Pons (tissue), 1 donor: ENCODE results near the gene DGLUCY.
"Not testable (repeated sequence)": the region's sequence is repeated elsewhere in the genome, so short reads cannot be mapped to it uniquely, and the experiment has no call there.

Experiments
- DNase-seq: peaks from one replicate; pipeline ENCODE4 v3.0.0-alpha.2; 2016; ENCODE audit warnings: low spot score

DGLUCY gene

DNA sequence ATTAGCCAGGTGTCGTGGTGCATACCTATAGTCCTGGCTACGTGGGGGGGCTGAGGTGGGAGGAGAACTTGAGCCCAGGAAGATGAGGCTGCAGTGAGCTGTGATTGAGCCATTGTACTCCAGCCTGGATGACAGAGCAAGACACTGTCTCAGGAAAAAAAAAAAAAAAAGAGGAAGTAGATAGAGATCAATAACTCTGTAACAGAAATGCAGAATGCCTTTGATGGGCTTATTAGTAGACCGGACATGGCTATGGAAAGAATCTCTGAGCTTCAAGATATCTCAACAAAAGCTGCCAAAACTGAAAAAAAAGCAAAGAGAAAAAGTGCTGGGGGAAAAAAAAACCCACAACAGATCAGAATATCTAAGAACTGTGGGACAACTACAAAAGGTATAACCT is 93.1 kb downstream of the DGLUCY start:
- DNase-seq: no peak

DNA sequence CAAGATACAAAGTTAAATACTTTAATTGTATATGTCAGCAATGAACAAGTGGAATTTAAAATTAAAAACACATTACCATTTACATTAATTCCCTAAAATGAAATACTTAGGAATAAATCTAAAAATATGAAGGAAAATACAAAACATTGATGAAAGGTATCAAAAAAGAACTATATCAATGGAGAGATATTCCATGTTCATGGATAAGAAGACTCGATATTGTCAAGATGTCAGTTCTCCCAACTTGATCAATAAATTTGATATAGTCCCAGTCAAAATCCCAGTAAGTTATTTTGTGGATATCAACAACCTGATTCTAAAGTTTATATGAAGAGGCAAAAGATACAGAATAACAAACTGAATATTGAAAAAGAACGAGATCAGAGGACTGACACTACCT is 97.1 kb downstream of the DGLUCY start:
- DNase-seq: no peak

DNA sequence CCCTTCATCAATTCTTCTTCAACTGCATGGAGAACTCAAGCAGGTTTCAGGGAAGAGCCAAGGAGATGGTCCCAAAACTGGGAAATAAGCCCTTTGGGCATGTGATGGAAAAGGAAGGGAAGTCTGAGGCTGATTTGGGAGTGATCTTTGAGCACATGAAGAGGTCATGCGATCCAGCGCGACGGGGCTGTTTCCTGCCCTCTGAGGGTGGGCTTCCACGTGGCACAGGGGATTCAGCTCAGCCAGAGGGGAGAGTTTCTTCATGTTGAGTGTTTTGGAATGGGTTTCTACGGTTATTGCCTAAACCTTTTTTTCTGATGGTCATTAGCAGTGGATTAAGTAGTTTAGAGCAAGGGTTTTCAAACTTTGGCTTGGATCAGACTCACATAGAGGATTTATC is 100.4 kb downstream of the DGLUCY start:
- DNase-seq: no peak

DNA sequence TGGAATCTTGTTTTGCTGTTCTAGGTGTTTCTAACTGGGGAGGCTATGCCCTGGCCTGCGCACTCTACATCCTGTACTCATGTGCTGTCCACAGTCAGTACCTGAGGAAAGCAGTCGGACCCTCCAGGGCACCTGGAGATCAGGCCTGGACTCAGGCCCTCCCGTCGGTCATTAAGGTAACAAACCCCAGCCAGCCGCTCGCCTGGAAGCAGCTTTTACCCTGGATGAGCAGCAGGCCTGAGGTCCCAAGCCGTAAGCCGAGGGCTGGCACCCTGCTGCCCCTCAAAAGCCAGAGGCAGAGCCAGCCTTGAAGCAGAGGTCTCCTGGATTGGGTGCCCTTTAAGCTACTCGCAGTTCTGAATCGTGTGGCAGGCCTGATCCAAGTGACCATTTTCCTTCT is 101.5 kb downstream of the DGLUCY start:
- no peak for DNase-seq

DNA sequence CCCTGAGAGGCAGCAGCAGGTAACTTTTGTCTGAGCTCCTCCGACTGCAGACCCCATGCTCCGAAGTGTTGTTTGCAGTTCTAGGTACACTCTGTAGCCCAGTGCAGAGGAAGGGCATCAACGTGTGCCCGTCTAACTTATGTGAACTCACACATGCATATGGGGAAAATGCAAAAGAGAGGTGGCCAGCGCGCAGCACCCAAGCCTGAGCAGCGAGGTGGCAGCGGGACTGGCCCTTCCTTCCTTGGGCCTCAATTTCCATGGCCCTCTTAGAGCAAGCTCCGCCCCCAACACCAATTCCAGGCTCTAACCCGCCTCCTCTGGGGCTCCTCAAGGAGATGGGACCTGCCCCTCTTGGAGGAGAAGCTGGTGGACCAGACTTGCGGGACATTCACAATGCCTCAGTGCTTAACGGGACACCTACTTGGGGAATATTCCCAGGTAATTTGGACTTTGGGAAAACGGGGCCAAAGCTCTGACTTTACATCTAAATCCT is 102.9 kb downstream of the DGLUCY start:
- DNase-seq: no peak

DNA sequence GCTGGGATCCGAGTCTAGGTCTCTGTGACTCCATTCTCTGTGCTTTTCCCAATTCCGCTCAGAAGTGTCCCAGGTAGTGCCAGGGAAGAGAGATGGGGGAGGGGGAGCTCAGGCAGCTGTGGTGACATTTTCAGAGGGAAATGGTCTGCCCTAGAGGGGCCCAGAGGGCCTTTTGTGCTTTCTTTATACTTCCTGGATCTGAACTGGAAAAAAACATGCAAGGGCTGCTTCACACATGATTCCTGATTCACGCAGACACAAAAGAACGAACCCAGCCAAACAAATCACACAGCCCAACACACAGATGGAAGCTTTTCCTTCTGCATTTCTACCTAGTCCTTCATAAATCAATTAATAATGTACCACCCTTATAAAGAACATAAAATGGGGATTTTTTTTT is 104.1 kb downstream of the DGLUCY start:
- no peak for DNase-seq

DNA sequence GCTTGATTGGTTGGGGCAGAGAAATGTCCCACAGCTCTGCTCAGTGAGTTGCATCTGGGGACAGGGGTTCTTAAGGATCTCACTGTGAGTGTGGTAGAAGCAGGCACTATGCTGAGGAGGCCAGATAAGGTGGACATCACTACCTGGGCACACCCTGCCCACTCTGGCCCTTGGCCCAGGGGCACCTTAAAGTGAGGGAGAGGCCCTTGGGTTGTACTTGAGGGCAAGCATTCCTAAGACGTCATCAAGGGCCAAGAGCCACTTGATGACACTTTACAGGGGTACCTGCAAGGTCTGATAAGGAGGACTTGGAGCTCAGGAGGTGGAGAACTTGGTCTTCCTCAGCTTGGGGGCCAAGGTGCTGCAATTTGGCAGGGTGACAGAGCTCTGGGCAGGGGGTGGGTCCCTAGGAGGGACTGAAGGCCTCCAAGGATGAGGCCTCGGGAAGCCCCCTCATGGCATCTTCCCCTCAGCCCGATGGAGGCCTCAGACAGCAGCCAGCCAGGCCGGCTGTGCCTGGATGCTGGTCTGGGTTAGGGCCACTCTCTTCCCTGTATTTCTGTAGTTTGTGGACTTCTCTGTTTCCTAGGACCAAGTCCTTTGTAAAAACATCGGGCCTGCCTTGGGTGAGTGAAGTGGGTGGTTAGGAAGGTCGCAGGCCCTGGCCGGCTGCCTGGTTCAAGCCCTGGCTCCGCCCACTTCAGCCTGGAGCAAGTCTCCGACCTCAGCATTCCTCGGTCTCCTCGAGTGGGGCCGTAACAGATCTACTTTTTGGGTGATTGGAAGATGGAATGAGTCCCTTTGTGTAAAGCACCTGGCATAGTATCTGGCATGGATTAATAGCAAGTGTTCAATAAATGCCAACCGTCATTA is 105.9 kb downstream of the DGLUCY start:
- DNase-seq: no peak

DNA sequence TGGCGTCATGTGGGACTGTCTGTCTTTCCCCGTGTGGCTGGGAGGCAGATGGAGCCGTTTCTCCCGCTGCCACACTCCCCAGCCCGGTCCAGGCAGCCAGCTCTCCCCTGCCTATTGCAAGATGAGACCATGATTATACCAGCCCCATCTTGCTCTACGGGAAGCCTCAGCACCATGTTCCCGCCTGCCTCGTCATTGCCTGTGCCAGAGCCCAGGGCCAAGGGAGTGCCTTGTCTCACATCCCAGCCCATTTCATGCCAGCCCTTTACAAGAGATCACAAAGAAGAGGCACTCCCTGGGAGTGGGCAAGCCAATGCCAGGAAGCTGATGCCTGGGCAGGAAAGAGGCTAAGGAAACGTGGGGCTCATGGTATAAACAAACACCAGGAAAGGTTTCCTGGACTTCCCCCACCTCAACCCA is 106.7 kb downstream of the DGLUCY start:
- DNase-seq: no peak

DNA sequence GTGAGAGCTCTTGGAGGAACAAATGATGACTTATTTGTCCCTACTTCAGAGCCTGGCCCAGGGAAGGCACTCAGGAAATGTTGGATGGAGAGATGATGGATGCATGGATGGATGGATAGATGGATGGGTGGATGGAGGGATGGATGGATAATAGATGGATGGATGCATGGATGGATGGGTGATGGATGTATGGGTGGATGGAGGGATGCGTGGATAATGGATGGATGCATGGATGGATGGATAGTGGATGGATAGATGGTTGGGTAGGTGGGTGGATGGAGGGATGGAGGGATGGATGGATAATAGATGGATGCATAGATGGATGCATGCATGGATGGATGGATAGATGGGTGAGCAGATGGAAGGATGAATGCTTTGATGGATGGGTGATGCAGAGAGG is 107.4 kb downstream of the DGLUCY start:
- DNase-seq: no peak

DNA sequence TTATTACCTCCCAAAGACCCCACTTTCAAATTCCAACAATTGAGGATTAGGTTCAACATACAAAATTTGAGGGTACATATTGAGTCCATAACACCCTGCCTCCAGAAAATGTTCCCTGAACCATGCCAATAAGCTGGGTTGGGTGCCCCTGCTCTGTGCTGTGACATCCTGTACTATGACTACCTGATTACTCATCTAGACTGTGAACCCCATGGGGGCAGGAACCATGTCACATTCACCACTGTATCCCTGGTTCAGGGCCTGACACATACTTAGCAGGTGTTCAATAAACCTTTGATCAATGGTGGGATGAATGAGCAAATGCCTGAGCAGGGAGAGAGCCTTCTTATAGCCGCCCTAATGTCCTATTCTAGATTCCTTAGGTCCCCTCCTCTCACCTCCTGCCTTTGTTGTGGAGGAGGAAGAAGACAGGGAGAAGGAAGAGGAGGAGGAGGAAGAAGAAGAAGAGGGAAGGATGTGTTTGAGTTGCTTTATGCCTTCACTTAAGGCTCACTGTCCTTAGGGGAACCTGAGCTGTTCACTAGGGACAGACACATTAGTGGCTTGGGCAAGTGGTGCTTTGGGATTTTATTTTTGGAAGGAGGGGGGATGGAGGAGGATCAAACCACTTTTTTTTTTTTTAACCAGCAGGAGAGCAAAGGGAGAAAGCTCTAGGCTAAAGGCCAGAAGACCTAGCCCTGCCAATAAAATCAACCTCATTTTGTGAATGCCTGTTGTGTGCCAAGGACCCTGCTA is 109.3 kb downstream of the DGLUCY start:
- DNase-seq: no peak

DNA sequence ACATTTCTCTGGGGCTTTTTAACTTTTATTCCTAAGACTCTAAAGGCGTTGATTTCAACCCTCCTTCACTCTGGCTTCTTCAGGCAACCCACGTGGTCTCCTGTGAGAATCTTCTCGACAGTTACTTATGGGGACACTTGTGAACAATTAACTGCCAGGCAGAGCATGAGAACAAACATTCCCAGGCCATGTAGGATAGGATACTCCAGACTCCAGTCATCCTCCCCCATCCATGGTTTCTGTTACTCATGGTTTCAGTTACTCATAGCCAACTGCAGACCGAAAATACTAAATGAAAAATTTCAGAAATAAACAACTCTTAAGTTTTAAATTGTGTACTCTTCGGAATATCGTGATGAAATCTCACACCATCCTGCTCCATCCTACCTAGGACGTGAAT is 111.2 kb downstream of the DGLUCY start:
- no peak for DNase-seq

DNA sequence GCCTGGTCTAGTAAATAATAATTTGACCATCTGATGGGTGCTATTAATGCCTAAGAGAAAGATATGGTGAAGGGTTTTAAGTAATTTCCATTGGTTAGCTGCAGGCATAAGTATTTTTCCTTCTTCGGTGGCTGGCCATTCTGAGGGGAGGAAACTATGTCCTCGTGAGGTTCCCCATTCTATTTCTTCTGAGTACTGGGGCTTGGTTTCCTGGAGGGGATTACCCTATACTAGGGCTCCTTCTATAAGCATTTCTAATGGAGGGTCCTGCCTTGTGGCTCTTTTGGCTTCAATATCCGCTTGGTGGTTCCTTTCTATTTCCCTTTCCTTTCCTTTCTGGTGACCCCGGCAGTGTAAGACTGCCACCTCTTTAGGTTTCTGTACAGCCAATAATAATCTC is 112.5 kb downstream of the DGLUCY start:
- not testable (repeated sequence) for DNase-seq

DNA sequence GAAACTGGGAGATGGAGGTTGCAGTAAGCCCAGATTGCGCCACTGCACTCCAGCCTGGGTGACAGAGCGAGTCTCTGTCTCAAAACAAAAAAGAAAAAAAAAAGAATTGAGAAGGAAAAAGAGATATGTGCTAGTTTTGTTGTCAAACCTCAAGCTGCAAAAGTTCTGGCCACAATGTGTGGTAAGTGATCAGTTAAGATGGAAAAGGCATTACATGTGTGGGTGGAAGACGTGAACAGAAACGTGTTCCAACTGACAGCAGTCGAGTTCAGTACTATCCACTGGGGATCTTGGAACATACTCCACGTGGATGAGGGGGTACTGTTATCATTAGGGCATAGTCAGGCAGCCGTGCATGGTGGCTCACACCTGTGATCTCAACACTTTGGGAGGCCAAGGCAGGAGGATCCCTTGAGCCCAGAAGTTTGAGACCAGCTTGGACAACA is 113.3 kb downstream of the DGLUCY start:
- no peak for DNase-seq

DNA sequence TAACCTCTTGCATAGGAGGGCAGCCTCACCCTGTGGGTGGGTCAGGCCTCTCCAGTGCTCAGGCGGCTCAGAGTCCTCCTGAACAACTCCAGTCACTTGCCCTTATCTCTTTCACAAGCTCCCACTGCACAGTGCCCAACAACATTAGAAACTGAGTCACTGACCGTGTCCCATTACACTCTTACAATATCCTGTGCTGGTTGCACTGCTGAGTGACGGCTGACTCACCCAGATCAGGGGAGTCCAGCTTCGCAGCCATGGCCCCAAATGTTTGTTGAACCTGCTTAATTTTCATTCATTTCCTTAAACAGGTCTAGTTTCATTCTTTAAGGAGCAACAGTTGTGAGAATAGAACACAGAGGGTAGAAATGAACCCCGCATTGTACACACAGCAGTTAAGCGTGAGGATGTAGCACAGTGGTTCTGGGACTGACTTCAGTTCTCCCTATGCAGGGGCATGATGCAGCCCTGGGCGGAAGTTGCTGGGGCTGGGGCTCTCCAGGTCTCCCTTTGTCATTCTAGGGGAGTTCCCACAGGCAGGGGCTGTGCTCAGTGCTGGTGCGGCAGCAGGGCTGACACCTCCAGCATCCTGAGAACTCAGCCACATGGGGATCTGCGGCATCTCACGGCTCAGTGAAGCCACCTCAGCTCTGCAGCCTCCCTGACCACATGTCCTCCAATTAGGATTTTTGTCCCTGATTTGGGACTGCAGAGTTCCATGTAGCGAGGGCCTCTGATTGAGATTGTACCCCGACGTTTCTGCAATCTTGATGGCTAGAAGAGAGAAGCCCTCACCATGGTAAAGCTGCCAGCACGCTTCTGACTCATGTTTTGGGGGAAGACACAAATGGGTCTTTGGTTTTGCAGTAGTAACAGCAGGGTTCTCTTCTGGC is 114.5 kb downstream of the DGLUCY start:
- DNase-seq: no peak

DNA sequence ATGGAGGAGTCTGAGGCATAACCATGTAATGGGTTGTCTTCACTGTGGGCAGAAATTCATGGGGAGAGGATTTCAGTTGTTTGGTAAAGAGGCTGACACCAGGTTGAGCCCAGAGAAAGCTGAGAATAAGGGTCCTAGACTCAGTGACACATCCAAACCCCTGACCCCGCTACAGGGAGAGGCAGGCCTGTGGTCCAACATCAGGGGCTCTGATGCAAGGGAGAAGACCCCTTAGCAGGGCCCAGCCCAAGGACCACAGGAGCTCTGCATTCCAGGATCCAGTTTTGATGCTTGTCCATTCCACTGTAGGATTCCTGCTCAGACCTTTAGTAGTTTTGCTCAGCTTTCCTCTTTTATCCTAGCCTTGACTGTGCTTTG is 115.1 kb downstream of the DGLUCY start:
- no peak for DNase-seq

DNA sequence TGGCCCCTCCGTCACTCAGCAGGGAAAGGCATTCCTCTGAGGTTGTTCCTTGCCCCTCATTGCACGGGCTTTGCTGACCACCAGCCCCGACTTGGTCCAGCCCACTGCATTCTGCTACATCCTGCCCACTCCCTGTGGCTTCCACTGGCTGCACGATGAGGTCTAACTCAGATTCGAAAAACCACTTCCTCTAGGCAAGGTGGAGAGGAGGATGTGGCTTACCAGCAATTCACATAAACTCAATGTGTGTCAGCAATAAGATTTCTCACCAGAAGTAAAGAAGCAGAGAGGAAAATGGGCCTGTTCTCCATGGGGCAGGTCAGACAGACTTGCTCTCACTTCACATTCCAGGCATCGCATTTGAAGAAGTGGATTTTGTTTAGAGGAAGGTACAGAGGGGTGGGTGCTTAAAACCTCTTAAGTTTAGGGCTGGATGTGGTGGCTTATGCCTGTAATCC is 115.9 kb downstream of the DGLUCY start:
- DNase-seq: no peak

DNA sequence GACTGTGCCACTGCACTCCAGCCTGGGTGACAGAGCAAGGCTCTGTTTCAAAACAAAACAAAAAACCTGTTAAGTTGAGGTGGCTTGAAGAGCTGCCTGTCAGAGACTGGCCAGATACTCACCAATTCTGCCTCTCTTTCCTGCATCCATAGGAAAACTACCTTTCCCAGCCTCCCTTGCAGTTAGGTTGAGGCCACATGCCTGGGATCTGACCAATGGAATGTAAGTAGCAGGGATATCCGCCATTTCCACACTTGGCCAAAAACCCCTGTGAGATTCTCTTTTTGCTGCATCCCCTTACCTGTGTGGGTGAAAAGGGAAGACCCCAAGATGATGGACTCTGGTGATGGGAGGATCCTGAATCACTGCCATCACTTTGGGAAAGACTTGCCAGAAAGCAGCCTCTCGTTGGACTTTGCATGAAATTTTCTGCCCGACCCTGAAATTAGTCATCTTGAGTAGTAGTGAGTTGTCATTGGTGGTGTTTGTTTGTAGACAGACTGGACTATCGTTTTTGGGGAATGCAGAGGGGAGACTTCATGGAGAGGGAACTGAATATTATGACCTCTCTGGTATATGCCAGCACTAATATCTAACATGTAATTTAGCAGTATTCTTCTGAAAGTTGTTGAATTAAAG is 116.6 kb downstream of the DGLUCY start:
- no peak for DNase-seq

DNA sequence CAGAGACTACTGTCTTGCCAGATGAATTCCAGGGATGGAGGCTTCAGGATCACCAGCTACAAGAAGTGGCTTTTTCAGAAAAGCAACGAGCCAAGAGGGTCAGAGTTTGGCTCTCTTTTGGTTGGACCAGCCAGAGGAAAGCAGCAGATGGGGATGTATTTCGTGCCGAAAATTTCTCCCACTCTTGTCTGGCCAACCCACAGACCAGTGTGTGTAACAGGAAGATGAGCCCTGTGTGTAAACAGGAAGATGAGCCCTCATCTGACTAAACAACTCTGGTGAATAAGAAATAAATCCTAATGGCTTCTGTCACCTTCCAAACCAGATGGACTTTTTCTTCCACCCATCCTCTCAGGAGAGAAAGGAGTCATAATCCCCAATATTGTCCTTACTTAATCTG is 117.6 kb downstream of the DGLUCY start:
- DNase-seq: no peak

DNA sequence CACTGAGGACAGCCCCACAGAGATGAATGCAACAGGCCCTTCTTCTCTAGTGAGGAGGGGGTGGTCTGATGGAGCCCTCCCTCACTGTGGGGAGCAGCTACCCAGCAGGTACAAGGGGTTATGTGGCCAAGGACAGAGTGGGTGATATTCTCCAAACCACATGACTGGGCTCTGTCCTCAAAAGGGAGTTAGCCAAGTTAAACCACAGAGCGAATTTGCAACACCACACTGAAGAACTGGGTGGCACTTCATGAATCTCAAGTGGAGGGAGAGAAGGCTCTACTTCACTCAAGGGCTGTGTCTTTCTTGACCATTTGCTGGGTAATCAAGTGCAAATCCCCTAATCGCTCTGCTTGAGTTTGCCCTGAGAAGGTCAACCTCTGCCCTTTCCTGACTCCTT is 118.2 kb downstream of the DGLUCY start:
- no peak for DNase-seq

DNA sequence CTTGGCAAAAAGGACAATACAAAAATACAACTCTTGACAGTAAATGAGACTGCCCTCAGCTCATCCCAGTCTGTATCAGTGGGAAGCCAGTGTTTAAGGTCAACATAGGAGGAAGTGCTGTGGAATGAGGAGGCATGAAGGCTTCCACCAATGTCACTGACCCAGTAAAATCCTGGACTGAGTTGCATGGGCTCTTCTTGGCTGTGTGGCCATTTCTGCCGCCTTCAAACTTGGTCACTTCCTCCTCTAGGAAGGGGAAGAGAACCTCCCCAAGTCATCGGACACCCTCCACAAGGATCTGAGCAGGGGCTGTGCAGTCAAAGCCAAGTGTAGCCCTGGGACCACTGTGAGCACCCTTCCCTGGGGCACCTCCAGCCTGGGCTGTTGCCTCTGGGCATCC is 118.7 kb downstream of the DGLUCY start:
- DNase-seq: no peak

DNA sequence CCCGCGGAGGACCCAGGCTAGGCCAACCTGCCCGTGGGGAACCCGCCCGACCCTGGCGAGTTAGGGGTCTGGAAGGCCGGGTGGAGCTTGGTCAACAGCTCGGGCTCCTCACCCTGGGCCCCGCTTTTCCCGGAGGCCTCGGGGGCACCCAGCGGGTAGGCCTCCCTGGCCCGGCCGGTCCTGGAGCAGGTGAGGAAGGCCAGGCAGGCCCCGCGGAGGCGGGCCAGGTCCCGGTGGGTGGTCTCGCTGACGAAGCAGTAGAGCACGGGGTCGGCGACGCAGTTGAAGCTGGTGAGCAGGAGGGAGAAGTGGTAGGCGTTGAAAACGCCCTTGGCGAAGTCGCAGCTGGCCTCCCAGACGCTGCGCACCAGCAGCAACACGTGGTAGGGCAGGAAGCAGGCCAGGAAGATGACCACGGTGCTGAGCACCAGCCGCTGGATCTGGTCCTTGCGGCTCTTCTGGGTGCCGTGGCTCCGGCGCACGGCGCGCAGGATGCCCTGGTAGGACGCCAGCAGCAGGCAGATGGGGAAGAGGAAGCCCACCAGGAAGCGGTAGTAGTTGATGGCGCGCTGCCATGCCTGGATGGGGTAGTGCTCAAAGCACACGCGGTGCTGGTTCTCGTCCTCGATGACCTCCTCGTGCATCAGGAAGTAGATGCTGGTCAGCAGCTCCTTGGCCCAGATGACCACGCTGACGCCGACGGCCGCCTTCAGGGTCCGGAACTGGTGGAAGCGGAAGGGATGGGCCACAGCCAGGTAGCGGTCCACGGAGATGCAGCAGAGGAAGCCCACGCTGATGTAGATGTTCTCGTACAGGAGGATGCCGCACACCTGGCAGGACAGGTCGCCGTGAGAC is 120.3 kb downstream of the DGLUCY start:
- no peak for DNase-seq
